Measurements from ENCODE around the gene ARFRP1. TPM values are rescaled to one million over a fixed set of nuclear protein-coding genes. Genes with fewer than 3 reads are reported as not detected.

ARFRP1 gene
- total and polyA plus RNA-seq, 2 experiments from 2014 or later = 16.7 to 24.6 TPM

- TF ChIP-seq EZH2phosphoT487 (IDR thresholded peaks at IDR 0.05; ENCODE audit: unreplicated experiment) (no peak), POLR2AphosphoS5 (IDR thresholded peaks at IDR 0.05; ENCODE audit: low read depth) (no peak; the same call in 1 of the 2 replicates), NANOG (IDR thresholded peaks at IDR 0.05; ENCODE audit: borderline replicate concordance) (no peak), CTCF (conservative IDR thresholded peaks at IDR 0.05; ENCODE audit: low read depth in 2 of 2) (no peak), ZNF114 (CRISPR knock-in tag; IDR thresholded peaks at IDR 0.05) (no peak)
Observed at GRCh38 chr20:63697357-63697867, 10.4 kb downstream of the ARFRP1 start (continued).

GRCh38 chr20:63696628-63697356, 11.0 kb downstream of the ARFRP1 start, which contains the start of gene TNFRSF6B:
Gene TNFRSF6B, plus strand, starts transcription at chr20:63696652. Its CDS starts 116 bp downstream, at chr20:63696768.
- H3K4me3 ChIP-seq = peak within 1 kb of the TSS; percentile 65
- peak; percentile 13 for ATAC-seq
- peak within 1 kb of the TSS; percentile 88 for H3K4me2 ChIP-seq
- no peaks in the 10 kb centered on the region for H3K9me2 ChIP-seq (ENCODE audit: insufficient read depth)
- H3F3A ChIP-seq (replicated peaks; ENCODE audit: low read depth) = peaks cover 4% of the 10 kb centered on the region; the same call in 1 of the 2 replicates
- no peak within 1 kb of the TSS for H2AFZ ChIP-seq
- H3K27ac ChIP-seq (ENCODE audit: low read depth) = no peak within 1 kb of the TSS
- H3K79me2 ChIP-seq (replicated peaks; ENCODE audit: insufficient read depth) = no peaks in the 10 kb centered on the region
- Mint-ChIP-seq H3K9me3 (peaks cover 14% of the 10 kb centered on the region; the same call in 2 of the 3 replicates), H3K27ac (no peak within 1 kb of the TSS), H3K4me1 (peaks cover 3% of the 10 kb centered on the region; the same call in 2 of the 3 replicates), H3K4me3 (peak within 1 kb of the TSS; percentile 61), H3K27me3 (ENCODE audit: insufficient read depth, low read depth, poor library complexity) (peaks cover 31% of the 10 kb centered on the region), H3K36me3 (ENCODE audit: low read depth) (peaks cover 23% of the 10 kb centered on the region)
- no peaks in the 10 kb centered on the region for H3K4me1 ChIP-seq (ENCODE audit: insufficient read depth)
- H3K27me3 ChIP-seq (ENCODE audit: insufficient read depth) = no peaks in the 10 kb centered on the region
- DNase-seq (ENCODE audit: low spot score) = no peak
- H4K20me1 ChIP-seq (replicated peaks; ENCODE audit: insufficient read depth) = no peaks in the 10 kb centered on the region
- TF ChIP-seq EZH2phosphoT487 (IDR thresholded peaks at IDR 0.05; ENCODE audit: unreplicated experiment) (no peak), POLR2AphosphoS5 (IDR thresholded peaks at IDR 0.05; ENCODE audit: low read depth) (peak; percentile 57; the same call in 1 of the 2 replicates), ZNF331 (CRISPR knock-in tag; IDR thresholded peaks at IDR 0.05; ENCODE audit: low read depth) (no peak)
- H3K36me3 ChIP-seq (ENCODE audit: insufficient read depth) = no peaks in the 10 kb centered on the region

GRCh38 chr20:63696306-63696627, 11.5 kb downstream of the ARFRP1 start:
- peak overlapping the region; percentile 65 for H3K4me3 ChIP-seq
- H3K4me2 ChIP-seq = peak overlapping the region; percentile 88
- ATAC-seq = peak; percentile 82
- peaks cover 26% of the 10 kb centered on the region for H3K36me3 Mint-ChIP-seq (ENCODE audit: low read depth)
- DNase-seq (ENCODE audit: low spot score) = peak; percentile 82
- no peaks in the 10 kb centered on the region for H3K27me3 ChIP-seq (ENCODE audit: insufficient read depth)
- H3F3A ChIP-seq (replicated peaks; ENCODE audit: low read depth) = peaks cover 4% of the 10 kb centered on the region; the same call in 1 of the 2 replicates
- H3K9me3 Mint-ChIP-seq = peaks cover 14% of the 10 kb centered on the region; the same call in 2 of the 3 replicates
- H3K4me1 Mint-ChIP-seq = peaks cover 3% of the 10 kb centered on the region; the same call in 2 of the 3 replicates
- H3K4me1 ChIP-seq (ENCODE audit: insufficient read depth) = no peaks in the 10 kb centered on the region
- no peaks in the 10 kb centered on the region for H3K79me2 ChIP-seq (replicated peaks; ENCODE audit: insufficient read depth)
- no peak overlapping the region for H3K27ac ChIP-seq (ENCODE audit: low read depth)
- H3K9me2 ChIP-seq (ENCODE audit: insufficient read depth) = no peaks in the 10 kb centered on the region
- H3K27ac Mint-ChIP-seq = no peak overlapping the region
- no peaks in the 10 kb centered on the region for H3K36me3 ChIP-seq (ENCODE audit: insufficient read depth)
- no peaks in the 10 kb centered on the region for H4K20me1 ChIP-seq (replicated peaks; ENCODE audit: insufficient read depth)
- no peak overlapping the region for H2AFZ ChIP-seq
- H3K27me3 Mint-ChIP-seq (ENCODE audit: insufficient read depth, low read depth, poor library complexity) = peaks cover 32% of the 10 kb centered on the region
- H3K4me3 Mint-ChIP-seq = peak overlapping the region; percentile 61; the same call in 2 of the 3 replicates
- peak; percentile 47 for TF ChIP-seq REST (IDR thresholded peaks at IDR 0.05; ENCODE audit: unreplicated experiment)
